IMR-90 (cell line): ENCODE measurements around the gene POU2F2. TPM values are rescaled to one million over a fixed set of nuclear protein-coding genes. Genes with fewer than 3 reads are reported as not detected.

Experiments
- ATAC-seq: fragments of 200-7000 bp; cut with Tn5 transposase; 2 replicates; pipeline ENCODE4 v1.9.1; 2020; ENCODE audit warnings: low read depth, mild to moderate bottlenecking, moderate library complexity
- BruUV-seq: library from RNA; stranded (reverse); fragments of 400-500 nt; replicated peaks from 2 replicates; lab custom pipeline; 2021; lab: Mats Ljungman, UMichigan
- CTCF ChIA-PET: fragments of 300-600 bp; formaldehyde crosslinking; extraction: SDS; loops from one replicate; lab custom pipeline; 2021; ENCODE audit warnings: antibody characterized with exemption; lab: Yijun Ruan, JAX
- POLR2A ChIA-PET: fragments of 300-600 bp; sonication (Branson Sonifier 250); formaldehyde crosslinking; loops from one replicate; lab custom pipeline; 2022; ENCODE audit warnings: antibody characterized with exemption; ENCODE audit not compliant: unreplicated experiment; lab: Charles Lee
- DNase-seq: peaks from one replicate; pipeline ENCODE4 v3.0.0; 2013
- H2AFZ ChIP-seq: replicated peaks from 2 replicates; pipeline ENCODE3; 2013; ENCODE audit warnings: low read length, mild to moderate bottlenecking; ENCODE audit not compliant: poor library complexity
- H2AK5ac ChIP-seq: 2 replicates; pipeline ENCODE4 v1.6.1; 2013; ENCODE audit warnings: low read depth, low read length, inconsistent platforms
- H2AK9ac ChIP-seq: replicated peaks from 2 replicates; pipeline ENCODE3; 2013; ENCODE audit warnings: mild to moderate bottlenecking, low read depth, low read length, moderate library complexity; ENCODE audit not compliant: poor library complexity
- H2BK120ac ChIP-seq: 2 replicates; pipeline ENCODE4 v1.6.1; 2013; ENCODE audit warnings: low read depth, low read length, inconsistent platforms
- H2BK15ac ChIP-seq: 3 replicates; pipeline ENCODE4 v1.6.1; 2013; ENCODE audit warnings: low read depth, low read length, inconsistent platforms
- H2BK20ac ChIP-seq: 2 replicates; pipeline ENCODE4 v1.6.1; 2013; ENCODE audit warnings: low read depth, mild to moderate bottlenecking, inconsistent platforms, low read length, moderate library complexity
- H2BK5ac ChIP-seq: 2 replicates; pipeline ENCODE4 v1.6.1; 2013; ENCODE audit warnings: mild to moderate bottlenecking, low read depth, low read length, inconsistent platforms; ENCODE audit not compliant: poor library complexity, severe bottlenecking
- H3K14ac ChIP-seq: replicated peaks from 2 replicates; pipeline ENCODE4 v1.6.1; 2013; ENCODE audit warnings: low read depth, low read length, inconsistent platforms
- H3K18ac ChIP-seq: 2 replicates; pipeline ENCODE4 v1.6.1; 2013; ENCODE audit warnings: low read depth, low read length, control low read depth
- H3K23ac ChIP-seq: 2 replicates; pipeline ENCODE4 v1.6.1; 2013; ENCODE audit warnings: low read depth, low read length, inconsistent platforms
- H3K27ac ChIP-seq: 2 replicates; pipeline ENCODE4 v1.5.1; 2013; ENCODE audit warnings: mild to moderate bottlenecking, control low read depth, low read length; ENCODE audit not compliant: insufficient read depth
- H3K27me3 ChIP-seq: 2 replicates; pipeline ENCODE4 v1.6.1; 2013; ENCODE audit warnings: low read length; ENCODE audit not compliant: control insufficient read depth, insufficient read depth
- H3K36me3 ChIP-seq: 2 replicates; pipeline ENCODE4 v1.6.1; 2013; ENCODE audit warnings: low read length, mixed read lengths; ENCODE audit not compliant: control insufficient read depth, insufficient read depth
- H3K4ac ChIP-seq: 2 replicates; pipeline ENCODE4 v1.6.1; 2013; ENCODE audit warnings: low read depth, low read length, inconsistent platforms
- H3K4me1 ChIP-seq: 2 replicates; pipeline ENCODE4 v1.6.1; 2013; ENCODE audit warnings: low read length, mixed read lengths; ENCODE audit not compliant: control insufficient read depth, insufficient read depth
- H3K4me2 ChIP-seq: 2 replicates; pipeline ENCODE4 v1.6.1; 2013; ENCODE audit warnings: low read depth, mild to moderate bottlenecking, control low read depth, low read length, moderate library complexity
- H3K4me3 ChIP-seq: 2 replicates; pipeline ENCODE4 v1.5.1; 2013; ENCODE audit warnings: low read depth, mild to moderate bottlenecking, control low read depth, low read length, moderate library complexity; ENCODE audit not compliant: insufficient read depth
- H3K56ac ChIP-seq: 2 replicates; pipeline ENCODE4 v1.6.1; 2013; ENCODE audit warnings: low read length, inconsistent platforms; ENCODE audit not compliant: insufficient read depth; ENCODE audit errors: extremely low read depth
- H3K79me1 ChIP-seq, 2 experiments: 2 replicates each; pipeline ENCODE4 v1.6.1; 2013; ENCODE audit warnings: low read length in 2 of 2, inconsistent platforms in 1 of 2, low read depth in 1 of 2
- H3K9ac ChIP-seq: 2 replicates; pipeline ENCODE4 v1.6.1; 2013; ENCODE audit warnings: low read depth, low read length, control low read depth
- H3K9me1 ChIP-seq: 2 replicates; pipeline ENCODE4 v1.6.1; 2013; ENCODE audit warnings: low read length, inconsistent platforms; ENCODE audit not compliant: insufficient read depth
- H3K9me3 ChIP-seq: 2 replicates; pipeline ENCODE4 v1.6.1; 2013; ENCODE audit warnings: low read length; ENCODE audit not compliant: control insufficient read depth, insufficient read depth
- H4K20me1 ChIP-seq: 2 replicates; pipeline ENCODE4 v1.6.1; 2013; ENCODE audit warnings: low read length, inconsistent platforms; ENCODE audit not compliant: insufficient read depth
- H4K5ac ChIP-seq: 2 replicates; pipeline ENCODE4 v1.6.1; 2013; ENCODE audit warnings: mild to moderate bottlenecking, low read depth, low read length, control low read depth
- H4K8ac ChIP-seq, 2 experiments: 2 replicates each; pipeline ENCODE4 v1.6.1; 2013; ENCODE audit warnings: low read depth in 2 of 2, low read length in 2 of 2, control low read depth in 1 of 2, inconsistent platforms in 1 of 2
- H4K91ac ChIP-seq: 2 replicates; pipeline ENCODE4 v1.6.1; 2013; ENCODE audit warnings: low read depth, low read length, inconsistent platforms; ENCODE audit not compliant: insufficient read depth
- BHLHE40 ChIP-seq: fragments of 150-350 bp; IDR thresholded peaks from 2 replicates; pipeline ENCODE4 v1.6.1; 2016; ENCODE audit warnings: mild to moderate bottlenecking, low read depth, low read length
- CEBPB ChIP-seq: IDR thresholded peaks from 2 replicates; pipeline ENCODE4 v1.6.1; 2012; ENCODE audit warnings: low read depth, low read length, improper control_type of control experiment
- CHD1 ChIP-seq: IDR thresholded peaks from 2 replicates; pipeline ENCODE4 v1.6.1; 2012; ENCODE audit warnings: low read depth, low read length, improper control_type of control experiment
- FOS ChIP-seq: fragments of 150-350 bp; IDR thresholded peaks from 2 replicates; pipeline ENCODE4 v1.6.1; 2016; ENCODE audit warnings: low read depth, low read length
- MAFK ChIP-seq: IDR thresholded peaks from 2 replicates; pipeline ENCODE4 v1.6.1; 2012; ENCODE audit warnings: low read depth, low read length, improper control_type of control experiment
- MAZ ChIP-seq: IDR thresholded peaks from 2 replicates; pipeline ENCODE4 v1.6.1; 2012; ENCODE audit warnings: low read depth, mild to moderate bottlenecking, low read length, improper control_type of control experiment, moderate library complexity, borderline replicate concordance
- MXI1 ChIP-seq: IDR thresholded peaks from 2 replicates; pipeline ENCODE4 v1.6.1; 2012; ENCODE audit warnings: low read depth, mild to moderate bottlenecking, low read length, moderate library complexity, borderline replicate concordance
- NFE2L2 ChIP-seq: fragments of 150-350 bp; IDR thresholded peaks from 2 replicates; pipeline ENCODE4 v1.6.1; 2016; ENCODE audit warnings: low read depth, mild to moderate bottlenecking, low read length
- POLR2A ChIP-seq: IDR thresholded peaks from 2 replicates; pipeline ENCODE4 v1.6.1; 2012; ENCODE audit warnings: mild to moderate bottlenecking, low read depth, low read length
- RAD21 ChIP-seq: IDR thresholded peaks from 2 replicates; pipeline ENCODE4 v1.6.1; 2012; ENCODE audit warnings: low read length, improper control_type of control experiment
- RCOR1 ChIP-seq: IDR thresholded peaks from 2 replicates; pipeline ENCODE4 v1.6.1; 2012; ENCODE audit warnings: mild to moderate bottlenecking, low read length, improper control_type of control experiment; ENCODE audit not compliant: insufficient replicate concordance
- RFX5 ChIP-seq: IDR thresholded peaks from 2 replicates; pipeline ENCODE4 v1.8.0; 2012; ENCODE audit warnings: low read depth, mild to moderate bottlenecking, low read length, moderate library complexity
- SMC3 ChIP-seq: fragments of 150-350 bp; IDR thresholded peaks from 2 replicates; pipeline ENCODE4 v1.6.1; 2016; ENCODE audit warnings: low read depth, mild to moderate bottlenecking, antibody characterized with exemption, low read length, moderate library complexity
- WGBS, 2 experiments: methylation state at CpG; one replicate each; pipeline versions ENCODE4 v1.1.5 to v1.1.7; 2013; ENCODE audit warnings: missing lambda C conversion rate in 2 of 2; ENCODE audit not compliant: insufficient read length in 1 of 2; ENCODE audit errors: extremely low coverage in 2 of 2; 5-methylcytosine and 5-hydroxymethylcytosine counted together
- dilution Hi-C: fragments of 300-500 bp; cut with HindIII; formaldehyde crosslinking; loops from one replicate; pipeline ENCODE4 v1.14.3; 2018; ENCODE audit warnings: low sequenced_read_pairs; ENCODE audit not compliant: unreplicated experiment
- in situ Hi-C: fragments of 300-500 bp; cut with MboI; formaldehyde crosslinking; loops from 3 replicates; pipeline ENCODE4 v1.14.3; 2019; ENCODE audit warnings: low sequenced_read_pairs, inconsistent platforms, mixed read lengths
- intact Hi-C: fragments of 100-400 bp; cut with micrococcal nuclease; formaldehyde crosslinking; loops from 2 replicates; pipeline ENCODE4 v1.10.0; 2022
- polyA plus RNA-seq, 3 experiments: library from polyadenylated mRNA; depleted of rRNA; stranded (reverse); fragments of >200 nt; gene quantifications; 2 replicates each; pipeline ENCODE4 v1.2.3, GENCODE V29; 2012; ENCODE audit warnings: low replicate concordance in 1 of 3
- total RNA-seq: library from RNA; depleted of rRNA; stranded (reverse); fragments of >200 nt; gene quantifications from 2 replicates; pipeline ENCODE4 v1.2.3, GENCODE V29; 2012
- TF ChIP-seq, protein P1 (sequence below): fragments of 150-350 bp; IDR thresholded peaks from 2 replicates; pipeline ENCODE4 v1.6.1; 2016; ENCODE audit warnings: low read depth, mild to moderate bottlenecking, low read length, moderate library complexity, borderline replicate concordance
- TF ChIP-seq, protein P2 (sequence below): conservative IDR thresholded peaks from 2 replicates; pipeline ENCODE4 v1.5.1; 2012; ENCODE audit warnings: mild to moderate bottlenecking, low read depth, low read length, improper control_type of control experiment
- TF ChIP-seq, protein P3 (sequence below): fragments of 150-350 bp; IDR thresholded peaks from 2 replicates; pipeline ENCODE4 v1.6.1; 2017; ENCODE audit warnings: mild to moderate bottlenecking, antibody characterized with exemption, low read length, low read depth

The POU2F2 gene
- total and polyA plus RNA-seq, 2 of the 4 experiments (the other 2 are of a cell fraction), result 0.54 to 5.0 TPM

DNA sequence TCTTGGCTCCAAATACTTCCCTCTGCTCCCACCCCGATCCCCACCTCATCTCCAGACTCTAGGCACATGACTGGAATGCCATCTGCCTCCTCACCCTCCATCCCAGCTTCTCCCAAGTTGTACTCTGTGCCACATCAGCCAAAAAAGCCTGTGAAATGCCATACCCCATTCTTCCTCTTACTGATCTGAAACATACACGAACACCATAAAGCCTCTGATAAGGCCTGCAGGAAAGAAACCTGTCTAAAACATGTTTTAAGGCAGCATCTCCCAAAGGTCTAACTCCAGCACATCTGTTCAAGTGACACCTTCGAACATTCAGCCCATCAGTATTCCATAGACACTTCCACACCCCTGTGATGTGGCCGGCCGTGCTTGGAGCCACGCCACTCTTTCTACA is 67.8 kb downstream of the POU2F2 start:
- no peak overlapping the region for H2BK20ac ChIP-seq
- no peak overlapping the region for H3K18ac ChIP-seq
- no peak overlapping the region for H2BK5ac ChIP-seq
- H3K36me3 ChIP-seq, result no peaks in the 10 kb centered on the region
- no peak overlapping the region for H3K23ac ChIP-seq
- ChIA-PET CTCF (no interaction called here), POLR2A (no interaction called here)
- no peak overlapping the region for H2BK15ac ChIP-seq
- H3K4ac ChIP-seq, result no peak overlapping the region
- TF ChIP-seq, protein P1, sequence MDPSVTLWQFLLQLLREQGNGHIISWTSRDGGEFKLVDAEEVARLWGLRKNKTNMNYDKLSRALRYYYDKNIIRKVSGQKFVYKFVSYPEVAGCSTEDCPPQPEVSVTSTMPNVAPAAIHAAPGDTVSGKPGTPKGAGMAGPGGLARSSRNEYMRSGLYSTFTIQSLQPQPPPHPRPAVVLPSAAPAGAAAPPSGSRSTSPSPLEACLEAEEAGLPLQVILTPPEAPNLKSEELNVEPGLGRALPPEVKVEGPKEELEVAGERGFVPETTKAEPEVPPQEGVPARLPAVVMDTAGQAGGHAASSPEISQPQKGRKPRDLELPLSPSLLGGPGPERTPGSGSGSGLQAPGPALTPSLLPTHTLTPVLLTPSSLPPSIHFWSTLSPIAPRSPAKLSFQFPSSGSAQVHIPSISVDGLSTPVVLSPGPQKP, result no peak
- TF ChIP-seq POLR2A (no peak), RCOR1 (no peak), MXI1 (no peak), BHLHE40 (no peak), MAFK (no peak), FOS (no peak), SMC3 (no peak), MAZ (no peak), RAD21 (no peak), NFE2L2 (no peak), CHD1 (no peak), CEBPB (no peak), RFX5 (no peak)
- TF ChIP-seq, protein P2, sequence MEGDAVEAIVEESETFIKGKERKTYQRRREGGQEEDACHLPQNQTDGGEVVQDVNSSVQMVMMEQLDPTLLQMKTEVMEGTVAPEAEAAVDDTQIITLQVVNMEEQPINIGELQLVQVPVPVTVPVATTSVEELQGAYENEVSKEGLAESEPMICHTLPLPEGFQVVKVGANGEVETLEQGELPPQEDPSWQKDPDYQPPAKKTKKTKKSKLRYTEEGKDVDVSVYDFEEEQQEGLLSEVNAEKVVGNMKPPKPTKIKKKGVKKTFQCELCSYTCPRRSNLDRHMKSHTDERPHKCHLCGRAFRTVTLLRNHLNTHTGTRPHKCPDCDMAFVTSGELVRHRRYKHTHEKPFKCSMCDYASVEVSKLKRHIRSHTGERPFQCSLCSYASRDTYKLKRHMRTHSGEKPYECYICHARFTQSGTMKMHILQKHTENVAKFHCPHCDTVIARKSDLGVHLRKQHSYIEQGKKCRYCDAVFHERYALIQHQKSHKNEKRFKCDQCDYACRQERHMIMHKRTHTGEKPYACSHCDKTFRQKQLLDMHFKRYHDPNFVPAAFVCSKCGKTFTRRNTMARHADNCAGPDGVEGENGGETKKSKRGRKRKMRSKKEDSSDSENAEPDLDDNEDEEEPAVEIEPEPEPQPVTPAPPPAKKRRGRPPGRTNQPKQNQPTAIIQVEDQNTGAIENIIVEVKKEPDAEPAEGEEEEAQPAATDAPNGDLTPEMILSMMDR, result no peak
- TF ChIP-seq, protein P3, sequence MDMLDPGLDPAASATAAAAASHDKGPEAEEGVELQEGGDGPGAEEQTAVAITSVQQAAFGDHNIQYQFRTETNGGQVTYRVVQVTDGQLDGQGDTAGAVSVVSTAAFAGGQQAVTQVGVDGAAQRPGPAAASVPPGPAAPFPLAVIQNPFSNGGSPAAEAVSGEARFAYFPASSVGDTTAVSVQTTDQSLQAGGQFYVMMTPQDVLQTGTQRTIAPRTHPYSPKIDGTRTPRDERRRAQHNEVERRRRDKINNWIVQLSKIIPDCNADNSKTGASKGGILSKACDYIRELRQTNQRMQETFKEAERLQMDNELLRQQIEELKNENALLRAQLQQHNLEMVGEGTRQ, result no peak
- no peaks in the 10 kb centered on the region for H3K79me1 ChIP-seq
- no peak overlapping the region for H3K14ac ChIP-seq
- no peaks in the 10 kb centered on the region for H4K20me1 ChIP-seq
- peak overlapping the region; percentile 14 for H2AFZ ChIP-seq
- intact Hi-C loops, result no loop called here
- H3K27me3 ChIP-seq, result peaks cover 64% of the 10 kb centered on the region
- H3K27ac ChIP-seq, result no peak overlapping the region
- WGBS, 2 experiments, result 49% methylated on average over 6 of the region's 6 CpGs; no CpG with 5 or more reads in 1 of the 2 experiments
- no peaks in the 10 kb centered on the region for H3K4me1 ChIP-seq
- H3K9ac ChIP-seq, result no peak overlapping the region
- BruUV-seq, result no TSS peak
- no peak overlapping the region for H2AK5ac ChIP-seq
- no peak overlapping the region for H4K91ac ChIP-seq
- ATAC-seq, result no peak
- H2BK120ac ChIP-seq, result no peak overlapping the region
- H3K9me3 ChIP-seq, result no peaks in the 10 kb centered on the region
- no peak overlapping the region for H3K4me3 ChIP-seq
- in situ Hi-C loops, result no loop called here
- no peak overlapping the region for H3K56ac ChIP-seq
- no peaks in the 10 kb centered on the region for H3K9me1 ChIP-seq
- H3K4me2 ChIP-seq, result no peak overlapping the region
- no peak overlapping the region for H2AK9ac ChIP-seq
- no peak for DNase-seq
- no peak overlapping the region for H4K5ac ChIP-seq
- no peak overlapping the region for H4K8ac ChIP-seq
- dilution Hi-C loops, result no loop called here
